Upper lobe of right lung (tissue), 1 donor: Measurements from ENCODE around the gene GPN2. TPM values are rescaled to one million over a fixed set of nuclear protein-coding genes. Genes with fewer than 3 reads are reported as not detected.

Experiments used
- ATAC-seq: fragments of 200-7000 bp; cut with Tn5 transposase; one replicate; pipeline ENCODE4 v1.9.1; 2020; ENCODE audit warnings: mild to moderate bottlenecking, moderate library complexity
- DNase-seq: peaks from one replicate; pipeline ENCODE4 v3.0.0-alpha.2; 2020
- H3K27ac ChIP-seq: fragments of 200-600 bp; one replicate; pipeline ENCODE4 v1.8.0; 2022
- H3K27me3 ChIP-seq: fragments of 200-600 bp; one replicate; pipeline ENCODE4 v1.8.0; 2022; ENCODE audit warnings: mild to moderate bottlenecking
- H3K36me3 ChIP-seq: fragments of 200-600 bp; one replicate; pipeline ENCODE4 v1.8.0; 2022
- H3K4me1 ChIP-seq: fragments of 200-600 bp; one replicate; pipeline ENCODE4 v1.8.0; 2022
- H3K4me3 ChIP-seq: fragments of 200-600 bp; one replicate; pipeline ENCODE4 v1.8.0; 2022; ENCODE audit warnings: mild to moderate bottlenecking
- H3K9me3 ChIP-seq: fragments of 200-600 bp; one replicate; pipeline ENCODE4 v1.8.0; 2022
- CTCF ChIP-seq: fragments of 200-600 bp; IDR thresholded peaks from one replicate; pipeline ENCODE4 v1.8.0; 2022; ENCODE audit warnings: antibody characterized with exemption
- intact Hi-C: fragments of 100-400 bp; cut with DNase I; formaldehyde crosslinking; loops from one replicate; pipeline ENCODE4 v1.11.0; 2022
- total RNA-seq: library from RNA; stranded (reverse); fragmentation: NEBNext Ultra II Directional; extraction: Animal tissue kit (Norgen Biotek cat#: 25700); gene quantifications from one replicate; pipeline ENCODE4 v1.2.1, GENCODE V29; 2021
- donor health status: DM: no; HTN: yes; CAD: no; lungs with severe emphysema.

The GPN2 gene
- total RNA-seq, 1 donor from 2014 or later: 24.6 TPM

GRCh38 chr1:26855636-26856035 is 34.4 kb downstream of the GPN2 start:
- no peak for DNase-seq
- H3K9me3 ChIP-seq: no peaks in the 10 kb centered on the region
- H3K4me3 ChIP-seq: no peak overlapping the region
- no peak overlapping the region for H3K27ac ChIP-seq
- intact Hi-C loops: no loop called here
- no peak for ATAC-seq
- no peak for TF ChIP-seq CTCF
- H3K27me3 ChIP-seq: no peaks in the 10 kb centered on the region
- no peaks in the 10 kb centered on the region for H3K4me1 ChIP-seq
- H3K36me3 ChIP-seq: peaks cover 44% of the 10 kb centered on the region

- no peaks in the 10 kb centered on the region for H3K4me1 ChIP-seq
- peaks cover 51% of the 10 kb centered on the region for H3K36me3 ChIP-seq
- no peak overlapping the region for H3K27ac ChIP-seq
- DNase-seq: no peak
- no peak for ATAC-seq
- H3K27me3 ChIP-seq: no peaks in the 10 kb centered on the region
- H3K4me3 ChIP-seq: no peak overlapping the region
- no peak for TF ChIP-seq CTCF
- H3K9me3 ChIP-seq: no peaks in the 10 kb centered on the region
- intact Hi-C loops: no loop called here
These were observed 35.2 kb downstream of the GPN2 start for GRCh38 chr1:26854906-26855305.

- Histone ChIP-seq H3K27me3 (no peaks in the 10 kb centered on the region), H3K4me3 (no peak overlapping the region), H3K36me3 (peaks cover 64% of the 10 kb centered on the region), H3K4me1 (peaks cover 9% of the 10 kb centered on the region), H3K9me3 (no peaks in the 10 kb centered on the region), H3K27ac (no peak overlapping the region)
- intact Hi-C loops: no loop called here
- ATAC-seq: no peak
- no peak for TF ChIP-seq CTCF
- DNase-seq: no peak
These were observed 36.5 kb downstream of the GPN2 start for GRCh38 chr1:26853600-26853999.

GRCh38 chr1:26853156-26853555 is 36.9 kb downstream of the GPN2 start:
- intact Hi-C loops: no loop called here
- Histone ChIP-seq H3K4me3 (no peak overlapping the region), H3K27me3 (no peaks in the 10 kb centered on the region), H3K27ac (no peak overlapping the region), H3K9me3 (no peaks in the 10 kb centered on the region), H3K36me3 (peaks cover 69% of the 10 kb centered on the region), H3K4me1 (peaks cover 9% of the 10 kb centered on the region)
- DNase-seq: peak; percentile 87
- peak; percentile 88 for ATAC-seq
- peak; percentile 83 for TF ChIP-seq CTCF

- no peaks in the 10 kb centered on the region for H3K27me3 ChIP-seq
- TF ChIP-seq CTCF: no peak
- H3K4me1 ChIP-seq: peaks cover 9% of the 10 kb centered on the region
- no peak overlapping the region for H3K4me3 ChIP-seq
- H3K36me3 ChIP-seq: peaks cover 72% of the 10 kb centered on the region
- DNase-seq: no peak
- H3K27ac ChIP-seq: no peak overlapping the region
- no peaks in the 10 kb centered on the region for H3K9me3 ChIP-seq
- no peak for ATAC-seq
- intact Hi-C loops: no loop called here
These were observed 37.4 kb downstream of the GPN2 start for GRCh38 chr1:26852701-26853100.

GRCh38 chr1:26851106-26851684 is 38.9 kb downstream of the GPN2 start:
- intact Hi-C loops: no loop called here
- peaks cover 81% of the 10 kb centered on the region for H3K36me3 ChIP-seq
- H3K4me1 ChIP-seq: peaks cover 9% of the 10 kb centered on the region
- no peak for DNase-seq
- no peaks in the 10 kb centered on the region for H3K27me3 ChIP-seq
- ATAC-seq: no peak
- TF ChIP-seq CTCF: no peak
- H3K9me3 ChIP-seq: no peaks in the 10 kb centered on the region
- no peak overlapping the region for H3K4me3 ChIP-seq
- no peak overlapping the region for H3K27ac ChIP-seq
